Trophoblast cell (in vitro differentiated cells and primary cell): ENCODE data around the gene RALGDS.

Experiments used
- DNase-seq, 2 donors: peaks; one replicate each; pipeline ENCODE4 v3.0.0-alpha.2; 2016
- H2AFZ ChIP-seq: 2 replicates; pipeline ENCODE4 v1.6.1; 2013; ENCODE audit warnings: low read length, moderate library complexity, mild to moderate bottlenecking; ENCODE audit not compliant: insufficient read depth, poor library complexity
- H2AK5ac ChIP-seq: 2 replicates; pipeline ENCODE4 v1.6.1; 2013; ENCODE audit warnings: mild to moderate bottlenecking, low read length
- H2BK120ac ChIP-seq: 2 replicates; pipeline ENCODE4 v1.6.1; 2013; ENCODE audit warnings: low read length, mild to moderate bottlenecking, moderate library complexity; ENCODE audit not compliant: insufficient read depth, poor library complexity
- H2BK12ac ChIP-seq: 2 replicates; pipeline ENCODE4 v1.6.1; 2013; ENCODE audit warnings: mild to moderate bottlenecking, low read length, moderate library complexity
- H2BK5ac ChIP-seq: 2 replicates; pipeline ENCODE4 v1.6.1; 2013; ENCODE audit warnings: low read length, low read depth, moderate library complexity, mild to moderate bottlenecking; ENCODE audit not compliant: poor library complexity
- H3K14ac ChIP-seq: 2 replicates; pipeline ENCODE4 v1.6.1; 2013; ENCODE audit warnings: mild to moderate bottlenecking, low read length
- H3K18ac ChIP-seq: 2 replicates; pipeline ENCODE4 v1.6.1; 2013; ENCODE audit warnings: mild to moderate bottlenecking, low read length
- H3K23ac ChIP-seq: 2 replicates; pipeline ENCODE4 v1.6.1; 2013; ENCODE audit warnings: low read length
- H3K27ac ChIP-seq: 2 replicates; pipeline ENCODE4 v1.5.1; 2013; ENCODE audit warnings: low read depth, mild to moderate bottlenecking, inconsistent platforms, low read length, moderate library complexity
- H3K27me3 ChIP-seq: 2 replicates; pipeline ENCODE4 v1.6.1; 2013; ENCODE audit warnings: inconsistent platforms, mild to moderate bottlenecking, low read length, moderate library complexity; ENCODE audit not compliant: insufficient read depth
- H3K36me3 ChIP-seq, 2 experiments: 1 replicate in 1 of 2; 2 replicates in 1 of 2; pipeline ENCODE4 v1.6.1; 2013; ENCODE audit warnings: low read length in 2 of 2, mild to moderate bottlenecking in 2 of 2, moderate library complexity in 1 of 2; ENCODE audit not compliant: insufficient read depth in 2 of 2, control insufficient read depth in 1 of 2
- H3K4ac ChIP-seq: 2 replicates; pipeline ENCODE4 v1.6.1; 2013; ENCODE audit warnings: low read depth, mild to moderate bottlenecking, low read length, moderate library complexity
- H3K4me1 ChIP-seq, 2 experiments: 1 replicate in 1 of 2; 2 replicates in 1 of 2; pipeline ENCODE4 v1.6.1; 2013; ENCODE audit warnings: low read length in 2 of 2, mild to moderate bottlenecking in 2 of 2, moderate library complexity in 1 of 2; ENCODE audit not compliant: insufficient read depth in 2 of 2, control insufficient read depth in 1 of 2
- H3K4me2 ChIP-seq: 2 replicates; pipeline ENCODE4 v1.6.1; 2013; ENCODE audit warnings: inconsistent platforms, mild to moderate bottlenecking, low read length, moderate library complexity
- H3K4me3 ChIP-seq: 2 replicates; pipeline ENCODE4 v1.5.1; 2013; ENCODE audit warnings: mild to moderate bottlenecking, low read depth, low read length, inconsistent platforms
- H3K79me1 ChIP-seq: one replicate; pipeline ENCODE4 v1.6.1; 2013; ENCODE audit warnings: low read length
- H3K79me2 ChIP-seq: 2 replicates; pipeline ENCODE4 v1.6.1; 2013; ENCODE audit warnings: low read length, mild to moderate bottlenecking; ENCODE audit not compliant: control insufficient read depth, insufficient read depth, poor library complexity
- H3K9ac ChIP-seq: 2 replicates; pipeline ENCODE4 v1.6.1; 2013; ENCODE audit warnings: mild to moderate bottlenecking, low read length
- H3K9me3 ChIP-seq: 2 replicates; pipeline ENCODE4 v1.6.1; 2013; ENCODE audit warnings: low read depth, mild to moderate bottlenecking, control low read depth, inconsistent platforms, low read length; ENCODE audit not compliant: insufficient read depth
- H4K12ac ChIP-seq: 2 replicates; pipeline ENCODE4 v1.6.1; 2013; ENCODE audit warnings: low read depth, mild to moderate bottlenecking, low read length, moderate library complexity
- H4K8ac ChIP-seq: 2 replicates; pipeline ENCODE4 v1.6.1; 2013; ENCODE audit warnings: low read depth, mild to moderate bottlenecking, low read length, moderate library complexity
- H4K91ac ChIP-seq: one replicate; pipeline ENCODE4 v1.6.1; 2013; ENCODE audit warnings: low read depth, mild to moderate bottlenecking, low read length, moderate library complexity
- WGBS: extraction: QIAGEN DNeasy Blood & Tissue Kit; methylation state at CpG from one replicate; pipeline ENCODE4 v1.1.7; 2013; ENCODE audit warnings: missing lambda C conversion rate; ENCODE audit not compliant: insufficient read length, insufficient coverage; ENCODE audit errors: extremely low coverage; 5-methylcytosine and 5-hydroxymethylcytosine counted together

The RALGDS gene

GRCh38 chr9:133168432-133168831, 47.4 kb upstream of the RALGDS start:
- WGBS = no CpG with 5 or more reads among the region's 6 CpGs

GRCh38 chr9:133167769-133168168, 46.7 kb upstream of the RALGDS start:
- H3K79me1 ChIP-seq = peaks cover 19% of the 10 kb centered on the region
- H4K12ac ChIP-seq = no peak overlapping the region
- H2BK120ac ChIP-seq = peak overlapping the region; percentile 0
- no CpG with 5 or more reads among the region's 3 CpGs for WGBS
- H3K4me3 ChIP-seq = no peak overlapping the region
- no peak for DNase-seq
- H2BK12ac ChIP-seq = peak overlapping the region; percentile 54
- H3K4me1 ChIP-seq = peaks cover 18 to 36% of the 10 kb centered on the region in 2 experiments
- peaks cover 3% of the 10 kb centered on the region for H3K79me2 ChIP-seq
- H3K9ac ChIP-seq = no peak overlapping the region
- H3K4ac ChIP-seq = no peak overlapping the region
- no peak overlapping the region for H3K27ac ChIP-seq
- no peak overlapping the region for H4K8ac ChIP-seq
- H3K36me3 ChIP-seq = no peaks in the 10 kb centered on the region
- no peak overlapping the region for H2AFZ ChIP-seq
- peaks cover 2% of the 10 kb centered on the region for H3K9me3 ChIP-seq
- peak overlapping the region; percentile 0 for H3K18ac ChIP-seq
- peak overlapping the region; percentile 58 for H4K91ac ChIP-seq
- H3K4me2 ChIP-seq = no peak overlapping the region
- no peak overlapping the region for H2BK5ac ChIP-seq
- peak overlapping the region; percentile 23 for H3K14ac ChIP-seq
- no peak overlapping the region for H3K23ac ChIP-seq
- no peak overlapping the region for H2AK5ac ChIP-seq
- H3K27me3 ChIP-seq = no peaks in the 10 kb centered on the region

More at GRCh38 chr9:133168432-133168831, 47.4 kb upstream of the RALGDS start:
- Histone ChIP-seq H3K18ac (no peak overlapping the region), H3K4me3 (no peak overlapping the region), H3K14ac (peak overlapping the region; percentile 4), H2BK12ac (no peak overlapping the region), H2BK120ac (peak overlapping the region; percentile 14), H4K91ac (peak overlapping the region; percentile 47), H3K79me2 (peaks cover 2% of the 10 kb centered on the region), H3K36me3 (no peaks in the 10 kb centered on the region), H3K4me2 (no peak overlapping the region), H2BK5ac (no peak overlapping the region), H3K9me3 (no peaks in the 10 kb centered on the region), H3K23ac (no peak overlapping the region), H3K9ac (no peak overlapping the region), H3K27ac (peak overlapping the region; percentile 25), H4K12ac (no peak overlapping the region), H2AFZ (no peak overlapping the region), H3K4me1 (peaks cover 17 to 29% of the 10 kb centered on the region in 2 experiments), H3K79me1 (peaks cover 17% of the 10 kb centered on the region), H2AK5ac (no peak overlapping the region), H3K4ac (no peak overlapping the region), H4K8ac (no peak overlapping the region), H3K27me3 (no peaks in the 10 kb centered on the region)
- DNase-seq = no peak

- peaks cover 2% of the 10 kb centered on the region for H3K9me3 ChIP-seq
Measured at GRCh38 chr9:133167096-133167730, 46.2 kb upstream of the RALGDS start.

GRCh38 chr9:133166392-133166791, 45.4 kb upstream of the RALGDS start:
- H3K14ac ChIP-seq = no peak overlapping the region
- no peak overlapping the region for H4K91ac ChIP-seq
- no peak overlapping the region for H3K4me3 ChIP-seq
- H3K4me2 ChIP-seq = no peak overlapping the region
- peak overlapping the region; percentile 18 for H2AK5ac ChIP-seq
- H4K8ac ChIP-seq = no peak overlapping the region
- DNase-seq = no peak
- H3K4ac ChIP-seq = no peak overlapping the region
- H3K9me3 ChIP-seq = peaks cover 2% of the 10 kb centered on the region
- peaks cover 3% of the 10 kb centered on the region for H3K79me2 ChIP-seq
- no peak overlapping the region for H2BK5ac ChIP-seq
- H3K27me3 ChIP-seq = no peaks in the 10 kb centered on the region
- H4K12ac ChIP-seq = no peak overlapping the region
- no peak overlapping the region for H3K27ac ChIP-seq
- WGBS = no CpG with 5 or more reads among the region's 17 CpGs
- no peak overlapping the region for H2AFZ ChIP-seq
- H3K36me3 ChIP-seq = no peaks in the 10 kb centered on the region
- no peak overlapping the region for H3K18ac ChIP-seq
- peaks cover 18 to 36% of the 10 kb centered on the region in 2 experiments for H3K4me1 ChIP-seq
- no peak overlapping the region for H2BK120ac ChIP-seq
- no peak overlapping the region for H3K23ac ChIP-seq
- peaks cover 19% of the 10 kb centered on the region for H3K79me1 ChIP-seq
- H3K9ac ChIP-seq = no peak overlapping the region
- H2BK12ac ChIP-seq = no peak overlapping the region

More at GRCh38 chr9:133167096-133167730, 46.2 kb upstream of the RALGDS start:
- Histone ChIP-seq H3K27ac (no peak overlapping the region), H3K4me1 (peaks cover 18 to 36% of the 10 kb centered on the region in 2 experiments), H2AFZ (no peak overlapping the region), H3K4me2 (no peak overlapping the region), H4K12ac (no peak overlapping the region), H2BK5ac (no peak overlapping the region), H3K4me3 (no peak overlapping the region), H3K23ac (no peak overlapping the region), H3K79me1 (peaks cover 19% of the 10 kb centered on the region), H2BK12ac (peak overlapping the region; percentile 6), H4K91ac (peak overlapping the region; percentile 58), H3K36me3 (no peaks in the 10 kb centered on the region), H3K18ac (no peak overlapping the region), H2AK5ac (peak overlapping the region; percentile 18), H3K14ac (no peak overlapping the region), H3K9ac (no peak overlapping the region), H4K8ac (no peak overlapping the region), H2BK120ac (no peak overlapping the region), H3K27me3 (no peaks in the 10 kb centered on the region), H3K4ac (no peak overlapping the region), H3K79me2 (peaks cover 3% of the 10 kb centered on the region)
- DNase-seq = no peak
- WGBS = no CpG with 5 or more reads among the region's 3 CpGs
